K562 (cell line): ENCODE measurements around the gene CNNM4. TPM values are rescaled to one million over a fixed set of nuclear protein-coding genes. Genes with fewer than 3 reads are reported as not detected.

Experiments
- BDP1 ChIP-seq: IDR thresholded peaks from 3 replicates; pipeline ENCODE4 v1.6.1; 2011; ENCODE audit not compliant: insufficient read length, insufficient read depth
- CHD2 ChIP-seq: IDR thresholded peaks from 2 replicates; pipeline ENCODE4 v1.6.1; 2011; ENCODE audit warnings: low read depth, low read length
- HNRNPK ChIP-seq: fragments of 200-400 bp; formaldehyde crosslinking; IDR thresholded peaks from one replicate; pipeline ENCODE4 v1.6.1; 2018; ENCODE audit warnings: mild to moderate bottlenecking, low read depth, low read length; ENCODE audit not compliant: poor library complexity, severe bottlenecking
- NCOA4 ChIP-seq: fragments of 450-650 bp; IDR thresholded peaks from 2 replicates; pipeline ENCODE4 v1.6.1; 2018; ENCODE audit warnings: mild to moderate bottlenecking; ENCODE audit not compliant: partially characterized antibody
- NFATC3 ChIP-seq: fragments of 450-650 bp; IDR thresholded peaks from 2 replicates; pipeline ENCODE4 v1.6.1; 2017; ENCODE audit warnings: mild to moderate bottlenecking
- PYGO2 ChIP-seq: fragments of 450-650 bp; IDR thresholded peaks from 2 replicates; pipeline ENCODE4 v1.6.1; 2016; ENCODE audit warnings: mild to moderate bottlenecking, missing genetic modification characterization, moderate library complexity, missing compliant biosample characterization
- SP2 ChIP-seq: IDR thresholded peaks from 2 replicates; pipeline ENCODE4 v1.6.1; 2011; ENCODE audit warnings: mild to moderate bottlenecking, low read depth, low read length, moderate library complexity; ENCODE audit not compliant: poor library complexity, severe bottlenecking; ENCODE audit errors: extremely low read depth
- USF2 ChIP-seq: sonication (generic); formaldehyde crosslinking; IDR thresholded peaks from 2 replicates; pipeline ENCODE4 v1.5.0; 2020; ENCODE audit warnings: missing genetic modification reagents
- ZNF143 ChIP-seq: sonication (generic); formaldehyde crosslinking; IDR thresholded peaks from 2 replicates; pipeline ENCODE4 v1.9.0; 2022; ENCODE audit warnings: mild to moderate bottlenecking, missing genetic modification reagents
- polyA plus RNA-seq, 8 experiments: library from polyadenylated mRNA; depleted of rRNA in 4 of 8; stranded (reverse) in 5 of 8; unstranded in 3 of 8; fragments of >200 nt; fragmentation: Nextera tagmentation in 2 of 8; fragmentation: Illumina TruSeq in 1 of 8; extraction: Ambion mirVana in 2 of 8; extraction: Trizol in 1 of 8; gene quantifications; 2 replicates each; pipeline versions ENCODE4 v1.2.1 to v1.2.3, GENCODE V29; 2011 to 2014; ENCODE audit warnings: inconsistent platforms in 1 of 8, missing spikeins in 1 of 8
- total RNA-seq, 7 experiments: library from RNA; depleted of rRNA in 6 of 7; stranded (reverse); fragments of >200 nt in 6 of 7; fragmentation: Illumina TruSeq in 2 of 7; extraction: Trizol in 2 of 7; gene quantifications; 2 replicates each; pipeline versions ENCODE4 v1.2.1 to v1.2.3, GENCODE V29; 2011 to 2021; ENCODE audit warnings: low replicate concordance in 1 of 7
- TF ChIP-seq, protein P1 (sequence below): fragments of 450-650 bp; IDR thresholded peaks from 2 replicates; pipeline ENCODE4 v1.6.1; 2016; ENCODE audit warnings: mild to moderate bottlenecking, moderate library complexity
- TF ChIP-seq, protein P2 (sequence below): fragments of 250-450 bp; sonication (Bioruptor Pico); IDR thresholded peaks from 2 replicates; pipeline ENCODE4 v1.5.0; 2021
- TF ChIP-seq, protein P3 (sequence below): fragments of 250-450 bp; sonication (Bioruptor Pico); IDR thresholded peaks from 2 replicates; pipeline ENCODE4 v1.8.0; 2021; ENCODE audit warnings: borderline replicate concordance, mild to moderate bottlenecking, moderate library complexity; ENCODE audit not compliant: poor library complexity, severe bottlenecking

CNNM4 gene
- total and polyA plus RNA-seq, 9 of the 15 experiments (the other 6 are each of a cell fraction or from before 2014, with no cell fraction given) = 0.96 to 6.3 (median 2.8) TPM

GRCh38 chr2:96816127-96816835 lies 55.6 kb downstream of the CNNM4 start, which contains the start of gene CNNM3 (continued):
- TF ChIP-seq, protein P1, sequence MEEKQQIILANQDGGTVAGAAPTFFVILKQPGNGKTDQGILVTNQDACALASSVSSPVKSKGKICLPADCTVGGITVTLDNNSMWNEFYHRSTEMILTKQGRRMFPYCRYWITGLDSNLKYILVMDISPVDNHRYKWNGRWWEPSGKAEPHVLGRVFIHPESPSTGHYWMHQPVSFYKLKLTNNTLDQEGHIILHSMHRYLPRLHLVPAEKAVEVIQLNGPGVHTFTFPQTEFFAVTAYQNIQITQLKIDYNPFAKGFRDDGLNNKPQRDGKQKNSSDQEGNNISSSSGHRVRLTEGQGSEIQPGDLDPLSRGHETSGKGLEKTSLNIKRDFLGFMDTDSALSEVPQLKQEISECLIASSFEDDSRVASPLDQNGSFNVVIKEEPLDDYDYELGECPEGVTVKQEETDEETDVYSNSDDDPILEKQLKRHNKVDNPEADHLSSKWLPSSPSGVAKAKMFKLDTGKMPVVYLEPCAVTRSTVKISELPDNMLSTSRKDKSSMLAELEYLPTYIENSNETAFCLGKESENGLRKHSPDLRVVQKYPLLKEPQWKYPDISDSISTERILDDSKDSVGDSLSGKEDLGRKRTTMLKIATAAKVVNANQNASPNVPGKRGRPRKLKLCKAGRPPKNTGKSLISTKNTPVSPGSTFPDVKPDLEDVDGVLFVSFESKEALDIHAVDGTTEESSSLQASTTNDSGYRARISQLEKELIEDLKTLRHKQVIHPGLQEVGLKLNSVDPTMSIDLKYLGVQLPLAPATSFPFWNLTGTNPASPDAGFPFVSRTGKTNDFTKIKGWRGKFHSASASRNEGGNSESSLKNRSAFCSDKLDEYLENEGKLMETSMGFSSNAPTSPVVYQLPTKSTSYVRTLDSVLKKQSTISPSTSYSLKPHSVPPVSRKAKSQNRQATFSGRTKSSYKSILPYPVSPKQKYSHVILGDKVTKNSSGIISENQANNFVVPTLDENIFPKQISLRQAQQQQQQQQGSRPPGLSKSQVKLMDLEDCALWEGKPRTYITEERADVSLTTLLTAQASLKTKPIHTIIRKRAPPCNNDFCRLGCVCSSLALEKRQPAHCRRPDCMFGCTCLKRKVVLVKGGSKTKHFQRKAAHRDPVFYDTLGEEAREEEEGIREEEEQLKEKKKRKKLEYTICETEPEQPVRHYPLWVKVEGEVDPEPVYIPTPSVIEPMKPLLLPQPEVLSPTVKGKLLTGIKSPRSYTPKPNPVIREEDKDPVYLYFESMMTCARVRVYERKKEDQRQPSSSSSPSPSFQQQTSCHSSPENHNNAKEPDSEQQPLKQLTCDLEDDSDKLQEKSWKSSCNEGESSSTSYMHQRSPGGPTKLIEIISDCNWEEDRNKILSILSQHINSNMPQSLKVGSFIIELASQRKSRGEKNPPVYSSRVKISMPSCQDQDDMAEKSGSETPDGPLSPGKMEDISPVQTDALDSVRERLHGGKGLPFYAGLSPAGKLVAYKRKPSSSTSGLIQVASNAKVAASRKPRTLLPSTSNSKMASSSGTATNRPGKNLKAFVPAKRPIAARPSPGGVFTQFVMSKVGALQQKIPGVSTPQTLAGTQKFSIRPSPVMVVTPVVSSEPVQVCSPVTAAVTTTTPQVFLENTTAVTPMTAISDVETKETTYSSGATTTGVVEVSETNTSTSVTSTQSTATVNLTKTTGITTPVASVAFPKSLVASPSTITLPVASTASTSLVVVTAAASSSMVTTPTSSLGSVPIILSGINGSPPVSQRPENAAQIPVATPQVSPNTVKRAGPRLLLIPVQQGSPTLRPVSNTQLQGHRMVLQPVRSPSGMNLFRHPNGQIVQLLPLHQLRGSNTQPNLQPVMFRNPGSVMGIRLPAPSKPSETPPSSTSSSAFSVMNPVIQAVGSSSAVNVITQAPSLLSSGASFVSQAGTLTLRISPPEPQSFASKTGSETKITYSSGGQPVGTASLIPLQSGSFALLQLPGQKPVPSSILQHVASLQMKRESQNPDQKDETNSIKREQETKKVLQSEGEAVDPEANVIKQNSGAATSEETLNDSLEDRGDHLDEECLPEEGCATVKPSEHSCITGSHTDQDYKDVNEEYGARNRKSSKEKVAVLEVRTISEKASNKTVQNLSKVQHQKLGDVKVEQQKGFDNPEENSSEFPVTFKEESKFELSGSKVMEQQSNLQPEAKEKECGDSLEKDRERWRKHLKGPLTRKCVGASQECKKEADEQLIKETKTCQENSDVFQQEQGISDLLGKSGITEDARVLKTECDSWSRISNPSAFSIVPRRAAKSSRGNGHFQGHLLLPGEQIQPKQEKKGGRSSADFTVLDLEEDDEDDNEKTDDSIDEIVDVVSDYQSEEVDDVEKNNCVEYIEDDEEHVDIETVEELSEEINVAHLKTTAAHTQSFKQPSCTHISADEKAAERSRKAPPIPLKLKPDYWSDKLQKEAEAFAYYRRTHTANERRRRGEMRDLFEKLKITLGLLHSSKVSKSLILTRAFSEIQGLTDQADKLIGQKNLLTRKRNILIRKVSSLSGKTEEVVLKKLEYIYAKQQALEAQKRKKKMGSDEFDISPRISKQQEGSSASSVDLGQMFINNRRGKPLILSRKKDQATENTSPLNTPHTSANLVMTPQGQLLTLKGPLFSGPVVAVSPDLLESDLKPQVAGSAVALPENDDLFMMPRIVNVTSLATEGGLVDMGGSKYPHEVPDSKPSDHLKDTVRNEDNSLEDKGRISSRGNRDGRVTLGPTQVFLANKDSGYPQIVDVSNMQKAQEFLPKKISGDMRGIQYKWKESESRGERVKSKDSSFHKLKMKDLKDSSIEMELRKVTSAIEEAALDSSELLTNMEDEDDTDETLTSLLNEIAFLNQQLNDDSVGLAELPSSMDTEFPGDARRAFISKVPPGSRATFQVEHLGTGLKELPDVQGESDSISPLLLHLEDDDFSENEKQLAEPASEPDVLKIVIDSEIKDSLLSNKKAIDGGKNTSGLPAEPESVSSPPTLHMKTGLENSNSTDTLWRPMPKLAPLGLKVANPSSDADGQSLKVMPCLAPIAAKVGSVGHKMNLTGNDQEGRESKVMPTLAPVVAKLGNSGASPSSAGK = no peak
- TF ChIP-seq ZNF143 (no peak), BDP1 (no peak), CHD2 (peak; percentile 68), PYGO2 (tag) (no peak), HNRNPK (peak; percentile 38), NFATC3 (no peak), SP2 (peak; percentile 81), USF2 (CRISPR knock-in tag) (no peak), NCOA4 (no peak)
- TF ChIP-seq, protein P2, sequence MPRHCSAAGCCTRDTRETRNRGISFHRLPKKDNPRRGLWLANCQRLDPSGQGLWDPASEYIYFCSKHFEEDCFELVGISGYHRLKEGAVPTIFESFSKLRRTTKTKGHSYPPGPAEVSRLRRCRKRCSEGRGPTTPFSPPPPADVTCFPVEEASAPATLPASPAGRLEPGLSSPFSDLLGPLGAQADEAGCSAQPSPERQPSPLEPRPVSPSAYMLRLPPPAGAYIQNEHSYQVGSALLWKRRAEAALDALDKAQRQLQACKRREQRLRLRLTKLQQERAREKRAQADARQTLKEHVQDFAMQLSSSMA (CRISPR knock-in tag) = 0 out of 2 replicates have a peak, but pooled peaks have one; percentile 17
- TF ChIP-seq, protein P3, sequence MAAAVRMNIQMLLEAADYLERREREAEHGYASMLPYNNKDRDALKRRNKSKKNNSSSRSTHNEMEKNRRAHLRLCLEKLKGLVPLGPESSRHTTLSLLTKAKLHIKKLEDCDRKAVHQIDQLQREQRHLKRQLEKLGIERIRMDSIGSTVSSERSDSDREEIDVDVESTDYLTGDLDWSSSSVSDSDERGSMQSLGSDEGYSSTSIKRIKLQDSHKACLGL = no peak
